Ramos (cell line): ENCODE results near the gene EID3.
"Not testable (repeated sequence)": the region's sequence is repeated elsewhere in the genome, so short reads cannot be mapped to it uniquely, and the experiment has no call there.

Source experiments
- in situ Hi-C: fragments of 300-500 bp; cut with MboI; formaldehyde crosslinking; loops from one replicate; pipeline ENCODE4 v1.14.3; 2022; ENCODE audit warnings: low sequenced_read_pairs; ENCODE audit not compliant: unreplicated experiment

Gene EID3

GRCh38 chr12:104310751-104311633, 7.5 kb downstream of the EID3 start:
- in situ Hi-C loops: no loop called here

DNA sequence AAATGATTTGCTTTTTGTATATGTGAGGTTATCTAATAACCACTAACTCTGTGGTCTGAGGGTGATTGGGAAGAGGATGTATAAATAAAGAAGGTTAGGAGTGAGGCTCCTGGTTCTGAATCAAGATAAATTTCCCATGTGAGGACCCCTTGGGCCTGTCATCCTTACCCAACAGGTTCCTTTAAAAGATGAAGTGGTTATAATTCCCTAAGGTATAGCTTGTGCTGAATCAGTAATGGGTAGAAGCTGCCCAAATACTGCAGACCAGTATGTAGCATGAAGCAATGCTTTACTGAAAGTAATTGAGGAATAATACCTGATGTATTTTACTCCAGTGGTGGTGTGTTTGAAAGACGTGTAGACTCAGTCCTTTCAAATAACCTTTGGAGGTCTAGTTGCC, 8.7 kb downstream of the EID3 start:
- in situ Hi-C loops: no loop called here

GRCh38 chr12:104312654-104313053, 9.1 kb downstream of the EID3 start:
- in situ Hi-C loops: no loop called here

DNA sequence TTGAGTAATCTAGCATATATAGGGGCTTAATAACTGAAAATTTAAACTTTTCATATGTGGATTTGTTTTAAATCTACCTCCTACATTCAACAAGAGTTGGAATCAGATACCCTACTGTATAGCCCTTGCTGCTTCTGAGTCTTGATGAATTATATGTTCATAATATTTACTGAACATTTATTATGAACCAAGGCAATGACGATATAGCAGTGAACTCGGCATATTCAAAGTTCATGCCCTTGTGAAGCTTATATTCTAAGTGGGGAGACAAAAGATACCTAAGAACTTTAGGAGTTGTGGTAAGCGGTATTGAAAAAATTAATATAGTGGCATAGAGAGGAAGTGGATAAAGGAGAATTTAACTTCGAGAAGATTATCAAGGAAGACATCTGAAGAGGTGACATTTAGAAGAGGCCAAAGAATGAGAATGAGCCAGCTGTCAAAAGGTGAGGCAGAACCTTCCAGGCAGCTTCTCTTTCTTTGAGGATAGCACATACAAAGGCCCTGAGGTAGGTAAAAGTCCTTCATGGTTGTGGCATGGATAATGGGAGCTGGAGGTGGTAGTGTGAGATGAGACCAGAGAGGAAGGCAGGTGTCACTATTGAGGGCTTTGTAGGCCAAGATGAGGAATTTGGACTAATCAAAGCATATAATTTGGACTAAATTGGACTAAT, 10.2 kb downstream of the EID3 start:
- in situ Hi-C loops: no loop called here

DNA sequence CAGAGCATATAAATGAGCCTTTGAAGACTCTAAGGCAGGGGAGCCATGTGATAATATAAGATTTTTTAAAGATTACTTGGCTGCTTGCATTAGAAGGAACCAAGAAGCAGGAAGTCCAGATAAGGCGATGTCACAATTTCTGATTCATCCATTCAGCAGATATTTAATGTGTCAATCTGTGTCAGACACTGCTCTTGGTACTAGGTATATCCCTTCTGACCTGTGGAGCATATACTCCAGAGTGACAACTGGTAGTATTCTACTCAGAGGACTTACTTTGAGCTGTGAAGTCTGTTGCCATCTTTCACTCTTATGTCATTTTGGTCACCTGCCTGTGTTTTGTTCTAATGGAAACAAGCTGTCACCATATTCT, 10.7 kb downstream of the EID3 start:
- in situ Hi-C loops: no loop called here

DNA sequence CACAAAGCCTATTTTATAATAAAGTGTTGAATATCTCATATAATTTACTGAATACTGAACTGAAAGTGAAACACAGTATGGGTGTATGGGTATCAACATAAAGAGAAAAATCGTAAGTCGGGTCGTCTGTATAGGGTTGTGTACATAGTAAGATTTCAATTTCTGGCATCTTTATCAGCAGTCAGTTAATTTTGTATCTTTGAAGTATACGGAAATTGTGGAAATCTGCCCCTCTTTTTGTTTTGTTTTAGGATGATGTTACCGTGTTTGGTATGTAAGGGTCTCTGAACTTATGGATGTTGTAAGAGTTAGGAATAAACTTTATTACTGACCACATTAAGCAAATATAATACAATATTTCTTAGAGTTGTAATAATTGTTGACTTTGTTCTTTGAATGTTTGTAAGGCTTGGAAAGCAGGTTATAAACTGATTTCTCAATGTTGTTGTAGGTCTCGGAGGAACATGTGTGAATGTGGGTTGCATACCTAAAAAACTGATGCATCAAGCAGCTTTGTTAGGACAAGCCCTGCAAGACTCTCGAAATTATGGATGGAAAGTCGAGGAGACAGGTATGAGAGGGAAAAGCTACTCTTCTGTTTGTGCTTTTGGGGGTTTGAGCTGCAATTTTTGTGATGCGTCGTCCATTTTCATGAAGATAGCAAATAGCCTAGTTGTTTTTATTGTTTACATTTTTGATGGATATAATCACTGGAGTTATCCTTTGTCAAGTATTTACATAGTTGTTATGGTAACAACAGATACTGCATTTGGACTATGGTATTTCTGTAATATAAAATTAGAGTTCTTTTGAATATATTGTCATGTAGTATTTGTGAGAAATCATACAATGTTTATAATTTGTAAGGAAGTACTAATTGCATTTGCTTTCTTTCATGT, 12.0 kb downstream of the EID3 start:
- in situ Hi-C loops: no loop called here

DNA sequence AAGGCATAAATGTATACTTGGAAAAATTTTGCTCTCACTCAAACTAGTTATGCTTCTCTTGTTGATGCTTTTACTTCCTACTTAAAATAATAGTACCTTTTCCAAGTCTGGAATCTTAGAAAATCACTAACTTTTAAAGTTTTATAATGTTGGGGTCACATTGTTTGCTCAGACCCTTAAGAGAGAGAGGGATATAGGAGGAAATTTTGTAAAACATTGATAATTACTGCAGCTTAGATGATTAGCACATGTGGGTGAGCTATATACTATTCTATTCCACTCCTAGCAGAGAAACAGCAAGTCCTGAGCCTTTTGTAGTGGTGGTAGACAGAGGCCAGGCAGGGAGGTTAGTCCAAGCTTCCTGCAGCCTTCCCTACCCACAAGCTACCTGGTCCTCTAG, 13.4 kb downstream of the EID3 start:
- in situ Hi-C loops: no loop called here

GRCh38 chr12:104317538-104318210, 14.1 kb downstream of the EID3 start:
- in situ Hi-C loops: no loop called here

DNA sequence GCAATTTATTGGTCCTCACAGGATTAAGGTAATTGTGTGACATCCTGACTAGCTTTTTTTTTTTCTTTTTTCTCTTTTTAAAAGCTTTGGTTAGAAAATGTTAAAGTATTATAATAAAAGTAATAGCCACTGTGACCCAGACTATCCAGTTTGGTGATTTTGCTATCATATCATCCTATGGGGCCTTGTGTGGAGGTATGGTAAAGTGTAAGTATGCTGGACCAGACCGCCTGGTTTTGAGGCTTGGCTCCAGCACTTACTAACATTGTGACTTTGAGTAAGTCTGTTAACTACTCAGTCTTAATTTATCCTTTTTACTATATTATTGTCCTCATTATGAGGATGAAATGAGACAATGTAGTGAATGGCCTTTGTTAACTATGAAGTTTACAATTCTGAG, 15.5 kb downstream of the EID3 start:
- in situ Hi-C loops: no loop called here

DNA sequence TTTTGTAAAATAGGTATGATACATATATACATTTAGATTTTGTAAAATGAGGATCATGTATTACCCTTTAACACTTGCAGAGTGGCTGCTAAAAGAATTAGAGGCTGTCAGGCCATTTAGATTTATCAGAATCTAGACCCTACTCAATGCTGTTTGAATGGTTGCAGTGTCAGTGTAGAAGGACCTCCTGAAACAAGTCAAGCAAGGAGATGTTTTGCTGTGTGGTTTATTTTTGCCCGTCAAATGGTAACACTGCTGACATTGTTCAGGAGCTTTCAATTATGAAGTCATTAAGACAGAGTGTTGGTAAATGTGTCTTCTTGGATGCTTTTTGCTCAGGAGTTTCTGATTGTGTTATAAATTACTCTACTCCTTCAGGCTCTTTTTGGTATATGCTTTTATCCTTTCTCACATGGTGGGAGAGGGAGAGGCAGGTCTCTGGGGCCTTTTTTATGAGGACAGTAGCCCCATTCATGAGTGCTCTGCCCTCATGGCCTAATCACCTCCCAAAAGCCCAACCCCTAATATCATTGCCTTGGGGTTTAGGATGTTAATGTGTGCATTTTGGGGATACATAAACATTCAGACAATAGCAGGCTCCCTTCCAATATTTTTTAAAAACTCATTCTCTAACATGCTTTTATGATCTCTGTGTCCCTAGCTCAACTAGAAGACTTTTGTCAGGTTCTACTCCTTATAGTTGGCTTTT, 16.5 kb downstream of the EID3 start:
- in situ Hi-C loops: no loop called here

DNA sequence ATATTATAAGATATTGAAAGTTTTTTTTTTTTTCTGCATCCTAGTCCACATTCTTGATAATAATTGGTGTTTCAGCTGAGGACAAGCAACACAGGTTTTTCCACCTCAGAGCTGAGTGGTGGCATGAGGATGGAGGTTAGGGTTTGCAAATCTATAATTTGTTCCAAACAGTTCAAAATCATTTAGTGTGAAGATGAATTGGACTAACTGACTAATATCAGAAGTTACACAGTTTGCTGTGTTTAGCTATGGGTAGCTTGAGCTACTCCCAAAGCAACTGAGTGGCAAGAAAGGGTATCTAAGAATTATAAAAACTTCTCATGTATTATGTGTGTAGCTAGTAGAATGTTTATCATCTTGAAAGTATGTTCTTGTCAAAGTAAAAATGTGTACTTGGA, 17.1 kb downstream of the EID3 start:
- in situ Hi-C loops: no loop called here

GRCh38 chr12:104321949-104322348, 18.4 kb downstream of the EID3 start:
- in situ Hi-C loops: no loop called here

DNA sequence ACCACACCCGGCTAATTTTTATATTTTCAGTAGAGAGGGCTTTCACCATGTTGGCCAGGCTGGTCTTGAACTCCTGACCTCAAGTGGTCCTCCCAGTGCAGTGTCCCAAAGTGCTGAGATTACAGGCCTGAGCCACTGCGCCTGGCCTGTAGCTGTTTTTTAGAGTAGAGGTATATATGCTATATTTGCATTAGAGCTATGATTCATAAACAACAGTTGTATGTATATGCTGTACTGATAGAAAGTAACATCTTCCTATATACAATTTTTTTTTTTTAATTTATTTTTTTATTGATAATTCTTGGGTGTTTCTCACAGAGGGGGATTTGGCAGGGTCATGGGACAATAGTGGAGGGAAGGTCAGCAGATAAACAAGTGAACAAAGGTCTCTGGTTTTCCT, 19.0 kb downstream of the EID3 start:
- in situ Hi-C loops: not testable (repeated sequence)

GRCh38 chr12:104323899-104324298, 20.4 kb downstream of the EID3 start:
- in situ Hi-C loops: no loop called here

DNA sequence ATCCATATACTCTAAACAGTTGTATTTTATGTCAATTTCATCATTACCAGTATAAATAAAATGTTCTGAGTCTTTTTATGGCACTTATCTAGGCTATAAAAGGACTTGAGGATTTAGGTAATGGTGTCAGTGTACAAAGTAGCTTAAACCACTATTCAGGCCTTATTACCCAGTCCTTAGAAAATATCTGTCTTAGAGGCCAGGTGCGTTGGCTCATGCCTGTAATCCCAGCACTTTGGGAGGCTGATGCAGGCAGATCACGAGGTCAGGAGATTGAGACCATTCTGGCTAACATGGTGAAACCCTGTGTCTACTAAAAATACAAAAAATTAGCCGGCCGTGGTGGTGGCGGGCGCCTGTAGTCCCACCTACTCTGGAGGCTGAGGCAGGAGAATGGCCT, 24.7 kb downstream of the EID3 start:
- in situ Hi-C loops: not testable (repeated sequence)

- in situ Hi-C loops: no loop called here
Observed at GRCh38 chr12:104328790-104329189, 25.3 kb downstream of the EID3 start.

DNA sequence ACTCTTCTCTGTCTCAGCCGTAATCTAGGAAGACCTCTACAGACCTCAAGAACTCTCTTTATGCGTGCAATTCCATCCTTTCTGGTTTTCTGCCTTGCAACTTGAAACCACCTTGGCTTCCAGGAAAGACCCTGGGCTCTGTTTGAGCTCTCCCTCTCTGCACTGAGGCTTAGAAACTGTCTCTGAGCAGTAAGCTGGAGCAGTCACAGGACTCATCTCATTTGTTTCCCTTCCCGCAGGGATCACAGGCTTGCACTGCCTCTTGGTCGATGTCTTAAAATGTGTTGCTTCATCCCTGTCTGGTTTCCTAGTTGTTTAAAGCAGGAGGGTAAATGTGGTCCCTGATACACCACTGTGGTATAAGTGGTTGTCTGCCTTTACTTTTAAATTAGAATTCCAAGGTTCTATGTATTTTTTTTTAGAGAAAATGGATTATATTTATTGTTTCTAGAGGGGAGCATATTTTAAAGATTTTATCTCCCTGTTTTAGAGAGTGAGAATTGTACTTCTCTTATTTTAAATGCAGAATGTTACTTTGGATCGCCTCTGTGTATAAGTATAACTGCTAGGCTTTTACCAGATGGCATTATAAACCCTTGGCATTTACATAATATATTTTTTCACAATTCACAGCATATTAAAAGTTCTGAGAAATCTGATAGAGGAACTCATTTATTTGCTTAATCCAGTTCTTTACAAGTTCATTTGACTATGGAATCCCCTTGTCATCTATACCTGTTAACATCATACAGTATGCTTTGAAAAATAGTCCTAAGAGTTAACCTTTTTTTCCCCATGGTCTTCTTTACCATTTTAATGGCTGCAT, 26.4 kb downstream of the EID3 start:
- in situ Hi-C loops: no loop called here

- in situ Hi-C loops: no loop called here
Observed at GRCh38 chr12:104331376-104331775, 27.8 kb downstream of the EID3 start.

DNA sequence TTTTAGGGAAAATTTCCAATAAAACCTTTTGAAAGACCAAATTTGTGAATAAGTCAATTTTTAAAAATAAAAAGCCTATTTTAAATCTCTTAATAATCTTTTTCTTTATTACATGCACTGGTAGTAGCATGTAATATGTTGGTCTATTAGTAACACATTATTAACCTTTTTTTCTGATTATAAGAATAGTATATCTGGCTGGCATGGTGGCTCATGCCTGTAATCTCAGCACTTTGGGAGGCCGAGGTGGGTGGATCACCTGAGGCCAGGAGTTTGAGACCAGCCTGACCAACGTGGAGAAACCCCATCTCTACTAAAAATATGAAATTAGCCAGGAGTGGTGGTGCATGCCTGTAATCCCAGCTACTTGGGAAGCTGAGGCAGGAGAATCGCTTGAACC, 28.7 kb downstream of the EID3 start:
- in situ Hi-C loops: not testable (repeated sequence)
